ENCODE data around the gene RPL27. TPM values are rescaled to one million over a fixed set of nuclear protein-coding genes. Genes with fewer than 3 reads are reported as not detected.
A peak's percentile ranks its signal among the peaks of the same experiment; 100 is the strongest.

The RPL27 gene
- total and polyA plus RNA-seq, 2 of the 13 experiments (the other 11 are each of a cell fraction or from before 2014, with no cell fraction given), result 1,585 to 5,840 TPM

DNA sequence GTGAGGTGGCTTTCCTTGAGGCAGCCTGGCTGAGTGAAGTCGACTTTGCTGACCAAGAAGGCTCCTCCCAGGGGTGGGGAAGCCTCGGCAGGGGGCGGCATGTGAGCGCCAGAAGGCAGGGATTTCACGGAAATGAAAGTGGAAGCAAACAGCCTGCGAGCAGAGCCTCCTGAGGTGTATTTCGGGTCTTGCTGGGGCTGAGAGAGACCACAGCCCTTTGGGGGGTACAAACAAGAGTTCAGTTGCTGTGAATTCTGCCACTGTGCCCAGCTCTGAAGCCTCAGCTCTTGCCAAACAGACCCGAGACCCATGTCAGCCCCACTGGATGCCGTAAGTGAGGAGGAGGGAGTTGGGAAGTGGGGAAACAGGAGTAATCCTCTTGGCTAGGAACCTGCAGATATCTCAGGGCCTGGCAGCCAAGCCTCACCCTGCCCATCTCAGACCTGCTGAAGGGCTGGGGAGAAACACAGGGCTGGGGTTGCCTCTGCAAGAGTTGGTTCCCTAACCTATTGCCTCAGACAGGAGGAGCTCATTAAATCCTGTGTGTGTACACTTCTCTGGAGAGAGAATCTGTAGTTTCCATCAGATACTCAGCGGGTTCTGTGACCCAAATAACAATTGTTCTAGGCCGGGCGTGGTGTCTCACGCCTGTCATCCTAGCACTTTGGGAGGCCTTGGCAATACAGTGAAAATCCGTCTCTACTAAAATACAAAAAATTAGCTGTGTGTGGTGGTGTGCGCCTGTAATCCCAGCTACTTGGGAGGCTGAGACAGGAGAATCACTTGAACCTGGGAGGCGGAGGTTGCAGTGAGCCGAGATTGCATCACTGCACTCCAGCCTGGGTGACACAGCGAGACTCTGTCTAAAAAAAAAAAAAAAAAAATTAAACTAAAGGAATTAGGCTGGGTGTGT lies 8.7 kb downstream of the RPL27 start, which contains the start of gene IFI35 (continued):
- TF ChIP-seq, protein P1, sequence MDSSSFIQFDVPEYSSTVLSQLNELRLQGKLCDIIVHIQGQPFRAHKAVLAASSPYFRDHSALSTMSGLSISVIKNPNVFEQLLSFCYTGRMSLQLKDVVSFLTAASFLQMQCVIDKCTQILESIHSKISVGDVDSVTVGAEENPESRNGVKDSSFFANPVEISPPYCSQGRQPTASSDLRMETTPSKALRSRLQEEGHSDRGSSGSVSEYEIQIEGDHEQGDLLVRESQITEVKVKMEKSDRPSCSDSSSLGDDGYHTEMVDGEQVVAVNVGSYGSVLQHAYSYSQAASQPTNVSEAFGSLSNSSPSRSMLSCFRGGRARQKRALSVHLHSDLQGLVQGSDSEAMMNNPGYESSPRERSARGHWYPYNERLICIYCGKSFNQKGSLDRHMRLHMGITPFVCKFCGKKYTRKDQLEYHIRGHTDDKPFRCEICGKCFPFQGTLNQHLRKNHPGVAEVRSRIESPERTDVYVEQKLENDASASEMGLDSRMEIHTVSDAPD (CRISPR knock-in tag; IDR thresholded peaks at IDR 0.05), result no peak
- TF ChIP-seq, protein P2, sequence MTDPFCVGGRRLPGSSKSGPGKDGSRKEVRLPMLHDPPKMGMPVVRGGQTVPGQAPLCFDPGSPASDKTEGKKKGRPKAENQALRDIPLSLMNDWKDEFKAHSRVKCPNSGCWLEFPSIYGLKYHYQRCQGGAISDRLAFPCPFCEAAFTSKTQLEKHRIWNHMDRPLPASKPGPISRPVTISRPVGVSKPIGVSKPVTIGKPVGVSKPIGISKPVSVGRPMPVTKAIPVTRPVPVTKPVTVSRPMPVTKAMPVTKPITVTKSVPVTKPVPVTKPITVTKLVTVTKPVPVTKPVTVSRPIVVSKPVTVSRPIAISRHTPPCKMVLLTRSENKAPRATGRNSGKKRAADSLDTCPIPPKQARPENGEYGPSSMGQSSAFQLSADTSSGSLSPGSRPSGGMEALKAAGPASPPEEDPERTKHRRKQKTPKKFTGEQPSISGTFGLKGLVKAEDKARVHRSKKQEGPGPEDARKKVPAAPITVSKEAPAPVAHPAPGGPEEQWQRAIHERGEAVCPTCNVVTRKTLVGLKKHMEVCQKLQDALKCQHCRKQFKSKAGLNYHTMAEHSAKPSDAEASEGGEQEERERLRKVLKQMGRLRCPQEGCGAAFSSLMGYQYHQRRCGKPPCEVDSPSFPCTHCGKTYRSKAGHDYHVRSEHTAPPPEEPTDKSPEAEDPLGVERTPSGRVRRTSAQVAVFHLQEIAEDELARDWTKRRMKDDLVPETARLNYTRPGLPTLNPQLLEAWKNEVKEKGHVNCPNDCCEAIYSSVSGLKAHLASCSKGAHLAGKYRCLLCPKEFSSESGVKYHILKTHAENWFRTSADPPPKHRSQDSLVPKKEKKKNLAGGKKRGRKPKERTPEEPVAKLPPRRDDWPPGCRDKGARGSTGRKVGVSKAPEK (CRISPR knock-in tag; IDR thresholded peaks at IDR 0.05; ENCODE audit: borderline replicate concordance), result no peak
- TF ChIP-seq, protein P3, sequence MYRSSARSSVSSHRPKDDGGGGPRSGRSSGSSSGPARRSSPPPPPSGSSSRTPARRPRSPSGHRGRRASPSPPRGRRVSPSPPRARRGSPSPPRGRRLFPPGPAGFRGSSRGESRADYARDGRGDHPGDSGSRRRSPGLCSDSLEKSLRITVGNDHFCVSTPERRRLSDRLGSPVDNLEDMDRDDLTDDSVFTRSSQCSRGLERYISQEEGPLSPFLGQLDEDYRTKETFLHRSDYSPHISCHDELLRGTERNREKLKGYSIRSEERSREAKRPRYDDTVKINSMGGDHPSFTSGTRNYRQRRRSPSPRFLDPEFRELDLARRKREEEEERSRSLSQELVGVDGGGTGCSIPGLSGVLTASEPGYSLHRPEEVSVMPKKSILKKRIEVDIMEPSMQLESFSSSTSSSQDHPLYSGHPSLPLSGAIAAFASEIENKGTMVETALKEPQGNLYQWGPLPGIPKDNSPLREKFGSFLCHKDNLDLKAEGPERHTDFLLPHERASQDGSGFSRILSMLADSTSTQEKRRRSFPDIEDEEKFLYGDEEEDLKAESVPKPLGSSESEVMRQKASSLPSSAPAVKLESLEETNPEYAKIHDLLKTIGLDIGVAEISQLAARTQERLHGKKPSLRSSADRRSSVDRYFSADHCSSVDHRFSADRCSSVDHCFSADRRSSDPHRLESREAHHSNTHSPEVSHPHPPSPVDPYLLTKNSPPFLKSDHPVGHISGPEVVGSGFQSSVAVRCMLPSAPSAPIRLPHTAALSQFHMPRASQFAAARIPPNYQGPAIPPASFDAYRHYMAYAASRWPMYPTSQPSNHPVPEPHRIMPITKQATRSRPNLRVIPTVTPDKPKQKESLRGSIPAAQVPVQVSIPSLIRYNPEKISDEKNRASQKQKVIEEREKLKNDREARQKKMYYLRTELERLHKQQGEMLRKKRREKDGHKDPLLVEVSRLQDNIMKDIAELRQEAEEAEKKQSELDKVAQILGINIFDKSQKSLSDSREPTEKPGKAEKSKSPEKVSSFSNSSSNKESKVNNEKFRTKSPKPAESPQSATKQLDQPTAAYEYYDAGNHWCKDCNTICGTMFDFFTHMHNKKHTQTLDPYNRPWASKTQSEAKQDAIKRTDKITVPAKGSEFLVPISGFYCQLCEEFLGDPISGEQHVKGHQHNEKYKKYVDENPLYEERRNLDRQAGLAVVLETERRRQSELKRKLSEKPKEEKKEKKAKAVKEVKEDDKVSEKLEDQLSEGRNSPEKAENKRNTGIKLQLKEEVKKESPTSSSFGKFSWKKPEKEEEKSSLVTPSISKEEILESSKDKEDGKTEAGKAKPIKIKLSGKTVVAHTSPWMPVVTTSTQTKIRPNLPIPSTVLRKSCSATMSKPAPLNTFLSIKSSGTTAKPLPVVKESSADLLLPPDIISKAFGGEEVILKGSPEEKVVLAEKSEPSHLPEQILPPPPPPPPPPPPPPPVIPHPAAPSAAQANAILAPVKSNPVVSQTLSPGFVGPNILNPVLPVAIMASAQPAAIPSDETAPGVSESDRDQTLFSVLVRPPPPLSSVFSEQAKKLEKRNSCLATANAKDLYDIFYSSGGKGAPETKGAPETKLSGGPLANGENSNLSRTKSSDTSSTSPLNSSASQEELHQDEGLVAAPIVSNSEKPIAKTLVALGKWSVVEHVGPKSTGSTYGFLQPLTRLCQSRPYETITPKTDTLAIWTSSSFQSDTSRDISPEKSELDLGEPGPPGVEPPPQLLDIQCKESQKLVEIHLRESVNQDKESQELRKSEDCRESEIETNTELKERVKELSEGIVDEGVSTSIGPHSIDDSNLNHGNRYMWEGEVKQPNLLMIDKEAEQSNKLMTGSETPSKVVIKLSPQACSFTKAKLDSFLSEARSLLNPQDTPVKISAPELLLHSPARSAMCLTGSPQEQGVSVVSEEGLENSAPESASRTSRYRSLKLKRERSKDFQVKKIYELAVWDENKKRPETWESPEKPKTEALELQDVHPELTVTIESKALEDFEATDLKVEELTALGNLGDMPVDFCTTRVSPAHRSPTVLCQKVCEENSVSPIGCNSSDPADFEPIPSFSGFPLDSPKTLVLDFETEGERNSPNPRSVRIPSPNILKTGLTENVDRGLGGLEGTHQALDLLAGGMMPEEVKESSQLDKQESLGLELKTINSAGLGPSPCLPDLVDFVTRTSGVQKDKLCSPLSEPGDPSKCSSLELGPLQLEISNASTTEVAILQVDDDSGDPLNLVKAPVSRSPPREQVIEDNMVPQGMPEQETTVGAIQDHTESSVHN (CRISPR knock-in tag; IDR thresholded peaks at IDR 0.05), result no peak; the same call in 1 of the 2 replicates
- TF ChIP-seq ZNF451 (CRISPR knock-in tag; IDR thresholded peaks at IDR 0.05), result no peak
- TF ChIP-seq ZNF441 (CRISPR knock-in tag; IDR thresholded peaks at IDR 0.05; ENCODE audit: borderline replicate concordance), result no peak
- no peak for TF ChIP-seq ZNF577 (CRISPR knock-in tag; IDR thresholded peaks at IDR 0.05; ENCODE audit: borderline replicate concordance, low read depth)
- no peak for TF ChIP-seq SATB2 (CRISPR knock-in tag; IDR thresholded peaks at IDR 0.05)
- TF ChIP-seq NCOA2 (CRISPR knock-in tag; IDR thresholded peaks at IDR 0.05), result 0 out of 2 replicates have a peak, but pooled peaks have one; percentile 21
- TF ChIP-seq, protein P4, sequence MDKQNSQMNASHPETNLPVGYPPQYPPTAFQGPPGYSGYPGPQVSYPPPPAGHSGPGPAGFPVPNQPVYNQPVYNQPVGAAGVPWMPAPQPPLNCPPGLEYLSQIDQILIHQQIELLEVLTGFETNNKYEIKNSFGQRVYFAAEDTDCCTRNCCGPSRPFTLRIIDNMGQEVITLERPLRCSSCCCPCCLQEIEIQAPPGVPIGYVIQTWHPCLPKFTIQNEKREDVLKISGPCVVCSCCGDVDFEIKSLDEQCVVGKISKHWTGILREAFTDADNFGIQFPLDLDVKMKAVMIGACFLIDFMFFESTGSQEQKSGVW (CRISPR knock-in tag; IDR thresholded peaks at IDR 0.05; ENCODE audit: borderline replicate concordance), result no peak
- peak; percentile 43; the same call in 1 of the 2 replicates for TF ChIP-seq HDAC2 (CRISPR knock-in tag; IDR thresholded peaks at IDR 0.05)
- TF ChIP-seq RCOR2 (CRISPR knock-in tag; IDR thresholded peaks at IDR 0.05), result no peak; the same call in 1 of the 2 replicates
- peak; percentile 59 for TF ChIP-seq ZBTB7B (CRISPR knock-in tag; IDR thresholded peaks at IDR 0.05)
- TF ChIP-seq ZNF33A (CRISPR knock-in tag; IDR thresholded peaks at IDR 0.05; ENCODE audit: borderline replicate concordance), result no peak
- TF ChIP-seq ZNF383 (CRISPR knock-in tag; IDR thresholded peaks at IDR 0.05; ENCODE audit: borderline replicate concordance), result no peak
- no peak for TF ChIP-seq ZNF660 (CRISPR knock-in tag; IDR thresholded peaks at IDR 0.05; ENCODE audit: borderline replicate concordance, low read depth)

All from HepG2 (cell line).